ENCODE measurements around the gene SLC24A1.

The SLC24A1 gene

DNA sequence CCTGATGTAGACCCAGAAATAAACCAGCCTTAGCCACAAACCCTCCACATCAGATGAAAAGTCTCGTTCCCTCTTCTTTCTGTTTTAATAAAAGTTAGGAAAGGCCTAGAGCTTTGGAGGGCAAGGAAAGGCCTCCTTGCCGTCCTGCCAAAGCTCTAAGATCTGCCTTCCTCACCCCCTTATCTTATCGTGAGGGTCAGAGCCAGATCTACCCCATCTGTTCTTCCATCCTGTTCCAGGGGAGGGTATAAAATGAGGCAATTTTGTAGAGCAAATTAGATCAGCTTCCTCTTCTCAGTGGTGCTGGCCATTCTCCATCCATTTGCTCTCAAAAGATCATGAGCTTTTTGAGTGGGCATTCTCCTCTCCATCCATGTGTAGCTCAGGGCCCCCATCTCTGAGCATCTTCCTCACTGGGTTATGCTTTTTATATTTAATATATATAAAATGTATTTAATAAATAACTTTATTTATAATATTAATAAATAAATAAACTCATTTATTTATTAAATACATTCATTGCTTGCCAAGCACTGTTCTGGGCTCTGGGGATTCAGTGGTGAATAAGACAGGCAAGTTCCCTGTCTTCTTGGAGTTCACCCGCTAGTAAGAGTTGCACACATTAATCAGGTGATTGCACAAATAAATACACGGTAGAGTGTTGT, 2.0 kb upstream of the SLC24A1 start:
- no peak for DNase-seq

- DNase-seq, result no peak
These were observed 905 bp upstream of the SLC24A1 start for GRCh38 chr15:65620833-65621232.

DNA sequence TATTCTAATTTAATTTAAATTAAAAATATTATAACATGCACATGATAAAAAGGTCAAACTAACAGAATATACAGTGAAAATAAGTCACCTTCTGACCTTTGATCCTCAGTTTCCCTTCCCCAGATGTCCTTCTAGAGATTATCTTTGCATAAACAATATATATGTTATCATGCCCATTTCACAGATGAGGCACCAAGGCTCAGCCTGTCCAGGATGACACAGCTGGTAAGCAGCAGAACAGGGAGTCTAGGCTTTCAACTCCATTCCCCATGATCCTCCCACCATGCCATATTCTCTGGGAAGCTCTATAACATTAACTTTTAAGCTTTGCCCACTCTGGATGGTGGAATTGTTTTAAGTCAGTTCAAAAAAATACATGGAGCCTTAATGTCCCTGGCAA, 1.4 kb downstream of the SLC24A1 start:
- DNase-seq, result no peak

DNA sequence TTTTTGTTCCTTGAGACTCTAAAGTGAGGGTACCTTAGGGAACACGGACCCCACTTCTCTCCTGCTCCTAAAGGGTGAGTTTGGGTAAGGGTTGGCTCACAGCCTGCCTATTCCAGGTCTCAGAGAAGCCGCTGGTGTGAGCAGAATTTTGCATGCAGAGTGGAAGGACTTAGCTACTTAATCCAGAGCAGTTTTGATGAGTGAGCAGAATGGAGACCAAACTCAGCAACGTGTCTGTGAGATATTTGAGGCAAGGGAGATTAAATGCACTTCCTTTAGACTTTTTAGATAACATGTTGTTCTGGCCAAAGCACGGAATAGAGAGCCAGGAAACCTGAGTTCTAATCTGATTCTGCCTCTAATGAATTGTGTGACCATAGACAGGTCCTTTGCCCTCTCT, 5.1 kb downstream of the SLC24A1 start:
- no peak for DNase-seq

DNA sequence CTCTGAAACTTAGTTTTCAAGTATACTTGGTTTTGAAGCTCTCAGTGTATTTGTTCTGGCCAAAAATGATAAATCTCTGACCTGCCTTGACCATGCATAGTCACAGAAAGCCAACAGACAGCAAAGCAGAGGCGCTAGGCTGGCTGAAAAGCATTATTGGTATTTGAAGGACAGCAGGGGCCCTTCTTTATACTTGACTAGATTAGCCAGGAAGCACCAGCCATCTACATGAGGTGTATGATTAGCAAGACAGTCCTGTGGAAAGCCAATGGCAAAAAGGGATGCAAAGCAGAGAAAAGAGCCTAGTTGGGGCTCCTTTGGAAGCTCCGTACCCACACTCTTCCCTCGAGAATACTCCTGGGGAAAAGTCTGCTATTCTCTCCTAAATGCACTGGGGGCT, 7.8 kb downstream of the SLC24A1 start:
- no peak for DNase-seq

GRCh38 chr15:65630760-65631159, 9.0 kb downstream of the SLC24A1 start:
- DNase-seq, result no peak

- DNase-seq, result no peak
These were observed 9.8 kb downstream of the SLC24A1 start for GRCh38 chr15:65631503-65631902.

GRCh38 chr15:65632780-65633375, 11.1 kb downstream of the SLC24A1 start:
- no peak for DNase-seq

- DNase-seq, result no peak
These were observed 12.0 kb downstream of the SLC24A1 start for GRCh38 chr15:65633752-65634151.

DNA sequence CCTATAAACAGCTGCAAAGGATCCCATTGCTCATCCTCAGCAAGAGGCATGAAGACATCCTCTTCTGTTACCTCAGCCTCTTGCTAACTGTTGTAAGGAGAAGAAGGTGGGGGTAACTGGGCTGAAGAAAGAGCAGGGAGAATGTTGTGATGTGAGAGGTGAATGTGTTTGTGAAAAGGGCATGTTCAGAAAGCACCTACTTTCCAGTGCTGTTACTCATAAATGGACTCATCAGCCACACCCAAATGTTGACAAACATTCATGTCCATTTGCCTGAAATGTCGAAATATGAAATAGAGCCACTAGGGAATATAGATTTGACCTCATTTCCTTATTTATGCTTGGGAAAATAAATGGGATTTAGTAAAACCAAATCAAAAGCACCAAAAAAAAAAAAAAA, 12.6 kb downstream of the SLC24A1 start:
- DNase-seq, result no peak

DNA sequence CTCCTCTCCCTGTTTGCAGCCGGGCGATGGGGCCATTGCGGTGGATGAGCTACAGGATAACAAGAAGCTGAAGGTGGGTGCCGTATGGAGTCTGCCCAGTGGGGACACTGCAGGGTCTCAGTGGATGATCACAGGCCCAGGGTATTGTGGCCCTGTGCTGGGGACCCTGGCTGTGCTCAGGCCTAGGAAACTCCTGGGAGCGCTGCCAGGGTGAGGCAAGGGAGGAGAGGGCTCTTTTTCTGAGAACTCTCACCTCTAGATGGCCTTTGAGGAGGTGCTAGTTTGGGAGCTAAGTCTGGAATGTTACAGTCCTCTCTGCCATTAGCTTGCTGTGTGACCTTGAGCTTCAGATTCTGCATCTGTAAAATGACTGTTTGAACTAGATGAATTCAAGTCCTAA, 16.4 kb downstream of the SLC24A1 start:
- DNase-seq, result no peak

DNA sequence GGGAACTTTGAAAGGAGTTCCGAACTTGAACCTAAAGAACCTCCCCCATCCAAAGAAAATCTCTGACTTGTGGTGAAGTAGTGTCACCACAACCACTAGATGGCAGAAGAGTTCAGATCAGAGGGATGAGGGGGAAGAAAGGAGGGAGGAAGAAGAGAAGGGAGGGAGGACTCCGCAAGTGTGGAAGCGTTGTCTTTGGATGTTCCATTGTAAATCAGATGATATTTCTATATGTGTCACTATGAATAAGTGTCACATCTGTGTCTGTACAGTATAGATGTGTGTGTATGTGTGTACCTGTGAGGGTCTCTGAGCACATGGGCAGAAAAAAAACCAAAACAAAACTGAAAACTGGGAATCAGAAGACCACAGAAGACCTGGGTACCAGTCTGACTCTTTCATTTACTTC, 16.9 kb downstream of the SLC24A1 start:
- DNase-seq, result no peak

GRCh38 chr15:65639509-65639908, 17.8 kb downstream of the SLC24A1 start:
- DNase-seq, result no peak

- DNase-seq, result no peak
These were observed 20.2 kb downstream of the SLC24A1 start for GRCh38 chr15:65641768-65642475.

DNA sequence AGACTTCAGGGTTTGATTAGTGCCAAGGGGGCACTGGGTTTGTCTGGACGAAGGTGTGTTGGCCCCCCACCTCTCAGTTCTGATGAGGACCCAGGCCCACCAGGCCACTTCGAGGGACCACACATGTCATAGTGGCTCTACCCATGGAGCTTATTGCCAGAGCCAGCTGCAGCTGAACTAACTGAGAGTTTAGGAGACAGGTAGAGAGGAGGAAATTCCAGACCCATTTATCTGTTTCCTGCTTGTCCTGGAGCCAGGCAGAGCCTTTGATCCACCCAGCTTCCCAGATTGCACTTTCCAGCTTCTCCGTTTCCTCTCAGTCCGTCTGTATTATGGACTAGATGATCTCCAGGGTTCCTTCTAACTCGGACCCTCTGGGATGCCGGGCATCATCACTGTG, 20.9 kb downstream of the SLC24A1 start:
- DNase-seq, result no peak

DNA sequence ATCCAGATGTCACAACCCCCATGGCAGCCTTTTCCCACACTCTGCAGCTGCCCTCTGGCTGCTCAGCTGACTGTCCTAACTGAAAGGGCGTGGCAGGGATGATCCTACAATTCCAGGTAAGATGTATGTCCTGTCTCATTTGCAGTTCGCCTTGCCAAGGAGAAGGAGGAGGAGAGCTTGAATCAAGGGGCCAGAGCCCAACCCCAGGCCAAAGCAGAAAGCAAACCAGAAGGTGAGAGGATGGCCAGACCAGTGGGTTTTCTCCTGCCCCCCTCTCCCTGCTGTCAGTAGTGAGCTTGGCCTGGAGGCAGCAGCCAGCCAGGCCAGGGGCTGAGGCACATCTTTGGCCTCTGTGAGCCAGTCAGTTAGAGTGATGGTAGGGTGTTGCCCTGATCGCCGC, 22.5 kb downstream of the SLC24A1 start:
- DNase-seq, result no peak

DNA sequence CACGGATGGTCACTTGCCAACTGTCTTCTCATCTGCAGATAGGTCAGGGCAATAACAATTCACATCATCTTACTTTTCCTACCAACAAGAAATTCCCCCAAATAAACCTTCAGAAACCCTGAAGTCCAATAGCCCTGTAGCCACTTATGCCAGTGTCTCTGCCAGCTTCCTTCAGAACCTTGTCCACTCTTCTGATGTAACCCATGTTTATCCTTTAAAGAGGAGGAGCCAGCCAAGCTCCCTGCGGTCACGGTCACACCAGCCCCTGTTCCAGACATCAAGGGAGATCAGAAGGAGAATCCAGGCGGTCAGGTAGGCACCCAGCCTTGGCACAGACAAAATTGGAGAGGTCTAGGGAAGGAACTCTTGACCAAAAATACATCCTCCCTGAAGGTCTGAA, 23.7 kb downstream of the SLC24A1 start:
- DNase-seq, result no peak

GRCh38 chr15:65646486-65646885, 24.7 kb downstream of the SLC24A1 start:
- DNase-seq, result no peak

DNA sequence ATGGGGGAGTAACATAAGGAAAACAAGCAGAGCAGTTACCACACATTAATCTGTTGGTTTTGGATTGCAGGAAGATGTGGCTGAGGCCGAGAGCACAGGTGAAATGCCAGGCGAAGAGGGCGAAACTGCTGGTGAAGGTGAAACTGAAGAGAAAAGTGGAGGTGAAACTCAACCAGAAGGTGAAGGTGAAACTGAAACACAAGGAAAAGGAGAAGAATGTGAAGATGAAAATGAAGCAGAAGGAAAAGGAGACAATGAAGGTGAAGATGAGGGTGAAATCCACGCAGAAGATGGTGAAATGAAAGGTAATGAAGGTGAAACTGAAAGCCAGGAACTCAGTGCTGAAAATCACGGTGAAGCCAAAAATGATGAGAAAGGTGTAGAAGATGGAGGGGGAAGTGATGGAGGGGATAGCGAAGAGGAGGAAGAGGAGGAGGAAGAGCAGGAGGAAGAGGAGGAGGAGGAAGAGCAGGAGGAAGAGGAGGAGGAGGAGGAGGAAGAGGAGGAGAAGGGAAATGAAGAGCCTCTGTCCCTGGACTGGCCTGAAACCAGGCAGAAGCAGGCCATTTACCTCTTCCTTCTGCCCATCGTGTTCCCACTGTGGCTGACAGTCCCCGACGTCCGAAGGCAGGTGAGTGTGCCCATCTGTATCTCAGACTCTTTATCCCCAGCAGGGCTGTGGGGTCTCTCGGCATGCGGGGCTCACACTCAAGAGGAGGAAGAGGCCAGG, 28.7 kb downstream of the SLC24A1 start:
- DNase-seq, result no peak

DNA sequence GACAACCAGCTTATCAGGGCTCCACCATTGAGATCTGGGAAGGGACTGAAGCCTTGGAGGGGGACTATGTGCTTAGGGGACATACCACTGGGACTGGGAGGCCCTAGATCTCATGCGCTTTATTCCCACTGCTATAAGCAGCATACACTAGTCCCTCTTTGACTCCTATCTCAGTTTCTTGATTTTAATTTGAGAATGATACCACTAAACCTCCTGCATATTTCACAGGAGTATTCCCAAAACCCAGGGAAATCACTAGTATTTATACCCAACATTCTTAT, 29.2 kb downstream of the SLC24A1 start:
- no peak for DNase-seq

GRCh38 chr15:65651831-65652749, 30.4 kb downstream of the SLC24A1 start:
- DNase-seq, result no peak

DNA sequence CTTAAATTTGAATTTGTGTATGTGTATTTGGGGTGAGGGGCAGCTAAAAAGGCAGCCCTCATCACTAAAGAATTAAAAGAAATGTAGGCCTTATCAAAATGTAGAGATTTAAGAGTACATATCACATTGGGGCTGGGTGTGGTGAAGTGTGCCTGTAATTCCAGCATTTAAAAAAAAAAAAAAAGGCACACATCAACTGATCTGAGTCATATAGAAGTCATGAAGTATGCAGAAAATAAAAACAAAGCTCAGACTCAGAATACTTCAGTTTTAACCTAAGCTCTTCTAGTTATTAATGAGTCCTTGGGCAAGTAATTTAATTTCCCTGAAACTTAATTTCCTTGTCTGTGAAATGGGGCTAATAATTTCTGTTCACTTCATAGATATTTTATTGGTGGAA, 31.6 kb downstream of the SLC24A1 start:
- no peak for DNase-seq
